Large intestine (tissue), 3 donors: Measurements from ENCODE around the gene ZNF775. TPM values are rescaled to one million over a fixed set of nuclear protein-coding genes. Genes with fewer than 3 reads are reported as not detected.

Source experiments
- DNase-seq, 2 donors: peaks; one replicate each; pipeline versions ENCODE4 v3.0.0 to v3.0.0-alpha.2; 2013
- H3K27ac ChIP-seq: one replicate; pipeline ENCODE4 v1.5.1; 2013; ENCODE audit warnings: low read length
- H3K27me3 ChIP-seq: 2 replicates; pipeline ENCODE4 v1.6.1; 2013; ENCODE audit warnings: low read length; ENCODE audit not compliant: control insufficient read depth, insufficient read depth
- H3K36me3 ChIP-seq: 2 replicates; pipeline ENCODE4 v1.6.1; 2013; ENCODE audit warnings: low read length; ENCODE audit not compliant: control insufficient read depth, insufficient read depth
- H3K4me1 ChIP-seq: one replicate; pipeline ENCODE4 v1.6.1; 2013; ENCODE audit warnings: low read length; ENCODE audit not compliant: control insufficient read depth, insufficient read depth
- H3K4me3 ChIP-seq: one replicate; pipeline ENCODE4 v1.5.1; 2013; ENCODE audit warnings: low read length
- H3K9me3 ChIP-seq: one replicate; pipeline ENCODE4 v1.6.1; 2013; ENCODE audit warnings: mild to moderate bottlenecking, low read depth, low read length, moderate library complexity; ENCODE audit not compliant: control insufficient read depth
- WGBS: methylation state at CpG from one replicate; pipeline ENCODE4 v1.1.5; 2013; ENCODE audit warnings: low lambda C conversion rate; ENCODE audit not compliant: insufficient coverage; 5-methylcytosine and 5-hydroxymethylcytosine counted together
- polyA plus RNA-seq: library from polyadenylated mRNA; unstranded; fragments of 120-200 nt; gene quantifications from one replicate; pipeline ENCODE4 v1.2.1, GENCODE V29; 2013

The ZNF775 gene
- polyA plus RNA-seq, 1 donor, result 5.2 TPM

- peaks cover 21% of the 10 kb centered on the region for H3K4me1 ChIP-seq
These were observed 42.0 kb upstream of the ZNF775 start for GRCh38 chr7:150337179-150337578.

GRCh38 chr7:150337659-150338081 is 41.5 kb upstream of the ZNF775 start:
- no CpG with 5 or more reads among the region's 6 CpGs for WGBS
- Histone ChIP-seq H3K36me3 (peaks cover 33% of the 10 kb centered on the region), H3K27ac (no peak overlapping the region), H3K27me3 (peaks cover 13% of the 10 kb centered on the region), H3K9me3 (no peaks in the 10 kb centered on the region), H3K4me3 (no peak overlapping the region), H3K4me1 (peaks cover 21% of the 10 kb centered on the region)
- DNase-seq, result no peak

More at GRCh38 chr7:150337179-150337578, 42.0 kb upstream of the ZNF775 start:
- Histone ChIP-seq H3K27me3 (peaks cover 13% of the 10 kb centered on the region), H3K27ac (no peak overlapping the region), H3K4me3 (no peak overlapping the region), H3K9me3 (no peaks in the 10 kb centered on the region), H3K36me3 (peaks cover 34% of the 10 kb centered on the region)
- WGBS, result no CpG with 5 or more reads among the region's 18 CpGs
- no peak for DNase-seq

DNA sequence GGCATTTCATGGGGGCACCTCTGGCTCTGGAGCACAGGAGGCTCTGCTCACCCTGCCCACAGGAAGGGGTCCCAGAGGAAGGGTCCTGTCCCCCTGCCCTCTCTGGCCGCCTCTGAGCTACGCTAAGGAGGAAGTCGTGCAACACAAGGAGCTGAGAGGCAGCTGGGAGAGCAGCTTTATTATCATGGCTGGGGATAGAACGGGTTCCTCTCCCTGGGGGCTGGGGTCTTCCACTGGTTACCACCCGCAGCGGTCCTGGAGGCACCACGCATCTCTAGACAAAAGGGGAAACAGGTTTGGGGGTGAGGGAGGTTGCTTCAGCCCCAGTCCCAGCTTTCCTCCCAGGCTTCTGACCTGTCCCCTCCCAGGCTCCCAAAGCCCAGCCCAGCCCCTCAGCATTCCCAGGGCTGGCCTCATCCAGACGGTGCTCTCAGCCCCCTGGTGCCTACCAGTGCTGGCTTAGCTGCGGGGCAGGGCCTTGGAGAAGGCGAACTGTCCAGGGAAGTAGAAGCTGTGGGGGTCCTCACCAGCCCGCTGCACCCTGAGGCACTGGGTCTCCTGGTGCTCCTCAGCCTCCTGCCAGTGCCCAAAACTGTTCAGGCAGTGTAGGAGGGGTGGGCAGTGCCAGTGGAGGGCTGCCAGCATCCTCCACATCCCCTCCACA is 40.8 kb upstream of the ZNF775 start:
- Histone ChIP-seq H3K9me3 (no peaks in the 10 kb centered on the region), H3K27ac (no peak overlapping the region), H3K36me3 (peaks cover 31% of the 10 kb centered on the region), H3K4me3 (no peak overlapping the region), H3K27me3 (peaks cover 13% of the 10 kb centered on the region), H3K4me1 (peaks cover 21% of the 10 kb centered on the region)
- DNase-seq, result no peak
- no CpG with 5 or more reads among the region's 11 CpGs for WGBS

GRCh38 chr7:150339409-150339809 is 39.7 kb upstream of the ZNF775 start:
- Histone ChIP-seq H3K27ac (no peak overlapping the region), H3K36me3 (peaks cover 27% of the 10 kb centered on the region), H3K4me3 (peak overlapping the region; percentile 50), H3K9me3 (peaks cover under 1% of the 10 kb centered on the region), H3K4me1 (peaks cover 21% of the 10 kb centered on the region), H3K27me3 (peaks cover 13% of the 10 kb centered on the region)
- WGBS, result no CpG with 5 or more reads among the region's 9 CpGs
- DNase-seq, result no peak

DNA sequence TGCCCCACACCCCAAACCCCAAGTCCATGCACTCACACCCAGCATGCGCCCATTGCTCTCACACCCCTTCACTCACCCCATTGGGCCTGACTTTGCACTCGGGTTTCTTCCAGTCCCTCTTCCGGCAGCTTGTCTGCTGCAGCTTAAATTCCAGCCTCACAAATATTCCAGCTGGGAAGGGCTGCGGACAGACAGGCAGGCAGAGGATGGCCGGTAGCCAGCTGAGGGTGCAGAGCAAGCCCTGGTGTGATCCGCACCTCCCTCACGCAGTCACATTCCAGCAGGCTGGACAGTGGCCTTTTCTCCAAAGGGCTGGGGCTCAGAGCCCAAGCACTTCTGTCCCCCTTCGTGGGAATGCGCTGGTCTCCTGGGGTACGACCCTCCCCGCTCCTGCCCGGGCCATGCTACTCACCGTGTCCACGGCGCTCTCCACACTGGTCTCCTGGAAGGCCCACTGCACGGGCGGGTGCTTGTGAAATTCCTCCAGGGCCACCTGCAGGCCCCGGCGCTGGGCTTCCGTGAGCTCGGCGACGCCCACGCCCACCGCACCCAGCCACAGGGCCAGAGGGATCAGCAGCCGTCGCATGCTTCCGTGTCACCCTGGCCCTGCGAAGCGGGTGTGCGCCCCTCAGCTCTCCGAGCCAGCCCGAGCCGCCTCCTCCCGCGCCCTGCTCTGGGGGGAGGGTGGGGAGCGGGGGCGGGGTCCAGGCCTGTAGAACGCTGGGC is 38.9 kb upstream of the ZNF775 start:
- Histone ChIP-seq H3K27me3 (peaks cover 13% of the 10 kb centered on the region), H3K9me3 (peaks cover 4% of the 10 kb centered on the region), H3K27ac (no peak overlapping the region), H3K4me3 (peak overlapping the region; percentile 50), H3K36me3 (peaks cover 27% of the 10 kb centered on the region), H3K4me1 (peaks cover 21% of the 10 kb centered on the region)
- peak; percentile 45 to 61 for DNase-seq
- 100% methylated on average over 1 of the region's 39 CpGs for WGBS

- no CpG with 5 or more reads among the region's 29 CpGs for WGBS
- no peak for DNase-seq
- peaks cover 17% of the 10 kb centered on the region for H3K4me1 ChIP-seq
- H3K4me3 ChIP-seq, result peak overlapping the region; percentile 50
- H3K27me3 ChIP-seq, result peaks cover 13% of the 10 kb centered on the region
- peaks cover 24% of the 10 kb centered on the region for H3K36me3 ChIP-seq
- peaks cover 4% of the 10 kb centered on the region for H3K9me3 ChIP-seq
- peak overlapping the region; percentile 29 for H3K27ac ChIP-seq
These were observed 38.3 kb upstream of the ZNF775 start for GRCh38 chr7:150340875-150341262.

GRCh38 chr7:150341263-150342120 is 37.6 kb upstream of the ZNF775 start, which contains the start of gene RARRES2:
RARRES2 (minus strand) TSS chr7:150341629; CDS start chr7:150340609, 1,020 bp downstream.
- no CpG with 5 or more reads among the region's 49 CpGs for WGBS
- Histone ChIP-seq H3K27me3 (peaks cover 13% of the 10 kb centered on the region), H3K4me3 (peak within 1 kb of the TSS; percentile 50), H3K9me3 (peaks cover 4% of the 10 kb centered on the region), H3K36me3 (peaks cover 20% of the 10 kb centered on the region), H3K4me1 (peaks cover 16% of the 10 kb centered on the region), H3K27ac (peak within 1 kb of the TSS; percentile 29)
- no peak for DNase-seq

DNA sequence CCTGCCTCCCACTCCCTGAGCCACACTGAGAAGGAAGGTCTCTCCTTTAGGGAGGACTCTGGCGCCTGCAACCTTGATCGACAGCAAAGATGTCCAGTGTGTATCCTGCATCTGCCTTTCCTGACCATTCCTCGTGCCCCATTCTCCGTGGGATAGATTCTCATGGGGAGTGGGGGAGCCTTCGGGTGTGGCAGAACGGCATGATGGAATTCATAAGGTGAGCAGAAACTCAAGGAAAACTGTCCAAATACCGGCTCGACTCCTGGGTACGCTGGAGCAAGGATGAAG is 37.1 kb upstream of the ZNF775 start:
- H3K4me3 ChIP-seq, result no peak overlapping the region
- H3K4me1 ChIP-seq, result peaks cover 16% of the 10 kb centered on the region
- H3K9me3 ChIP-seq, result peaks cover 4% of the 10 kb centered on the region
- H3K36me3 ChIP-seq, result peaks cover 15% of the 10 kb centered on the region
- DNase-seq, result no peak
- no peak overlapping the region for H3K27ac ChIP-seq
- peaks cover 13% of the 10 kb centered on the region for H3K27me3 ChIP-seq
- WGBS, result no CpG with 5 or more reads among the region's 9 CpGs

- no peak for DNase-seq
These were observed 35.9 kb upstream of the ZNF775 start for GRCh38 chr7:150343225-150343624.

GRCh38 chr7:150344299-150344698 is 34.8 kb upstream of the ZNF775 start:
- Histone ChIP-seq H3K4me1 (peaks cover 14% of the 10 kb centered on the region), H3K9me3 (peaks cover 4% of the 10 kb centered on the region), H3K27ac (no peak overlapping the region), H3K27me3 (peaks cover 13% of the 10 kb centered on the region), H3K4me3 (no peak overlapping the region), H3K36me3 (no peaks in the 10 kb centered on the region)
- no peak for DNase-seq

More at GRCh38 chr7:150343225-150343624, 35.9 kb upstream of the ZNF775 start:
- H3K36me3 ChIP-seq, result peaks cover 4% of the 10 kb centered on the region
- H3K4me3 ChIP-seq, result no peak overlapping the region
- H3K27me3 ChIP-seq, result peaks cover 13% of the 10 kb centered on the region
- H3K4me1 ChIP-seq, result peaks cover 16% of the 10 kb centered on the region
- no CpG with 5 or more reads among the region's 2 CpGs for WGBS
- H3K27ac ChIP-seq, result no peak overlapping the region
- H3K9me3 ChIP-seq, result peaks cover 4% of the 10 kb centered on the region
